HG03571 (cell line): ENCODE measurements around the gene VRK3.
"Not testable (repeated sequence)": the region's sequence is repeated elsewhere in the genome, so short reads cannot be mapped to it uniquely, and the experiment has no call there.

Experiments used
- ATAC-seq: cut with Tn5 transposase; IDR thresholded peaks from one replicate; pipeline ENCODE4 v1.9.1; 2021; ENCODE audit not compliant: unreplicated experiment

Gene VRK3

GRCh38 chr19:49988433-49988832 lies 36.7 kb downstream of the VRK3 start:
- ATAC-seq = no peak

- ATAC-seq = no peak
Measured at GRCh38 chr19:49988007-49988406, 37.2 kb downstream of the VRK3 start.

- no peak for ATAC-seq
Measured at GRCh38 chr19:49987159-49987698, 37.9 kb downstream of the VRK3 start.

- ATAC-seq = no peak
Measured at GRCh38 chr19:49986354-49986753, 38.8 kb downstream of the VRK3 start.

- ATAC-seq = no peak
Measured at GRCh38 chr19:49985871-49986270, 39.3 kb downstream of the VRK3 start.

GRCh38 chr19:49984491-49984890 lies 40.7 kb downstream of the VRK3 start:
- no peak for ATAC-seq

- ATAC-seq = no peak
Measured at GRCh38 chr19:49983645-49984229, 41.4 kb downstream of the VRK3 start.

GRCh38 chr19:49981603-49982593 lies 43.3 kb downstream of the VRK3 start:
- ATAC-seq = no peak

GRCh38 chr19:49978324-49978723 lies 46.8 kb downstream of the VRK3 start:
- ATAC-seq = no peak

- ATAC-seq = no peak
Measured at GRCh38 chr19:49977881-49978280, 47.3 kb downstream of the VRK3 start.

GRCh38 chr19:49977076-49977475 lies 48.1 kb downstream of the VRK3 start:
- ATAC-seq = no peak

- no peak for ATAC-seq
Measured at GRCh38 chr19:49976496-49976895, 48.7 kb downstream of the VRK3 start.

- ATAC-seq = no peak
Measured at GRCh38 chr19:49975051-49975450, 50.1 kb downstream of the VRK3 start.

GRCh38 chr19:49973987-49974386 lies 51.2 kb downstream of the VRK3 start:
- ATAC-seq = no peak

- no peak for ATAC-seq
Measured at GRCh38 chr19:49972841-49973240, 52.3 kb downstream of the VRK3 start.

- ATAC-seq = no peak
Measured at GRCh38 chr19:49971991-49972411, 53.2 kb downstream of the VRK3 start.

GRCh38 chr19:49969355-49969754 lies 55.8 kb downstream of the VRK3 start:
- not testable (repeated sequence) for ATAC-seq

- no peak for ATAC-seq
Measured at GRCh38 chr19:49968279-49968922, 56.8 kb downstream of the VRK3 start.

GRCh38 chr19:49960980-49961379 lies 64.2 kb downstream of the VRK3 start, which contains the start of gene SIGLEC11:
TSS of gene SIGLEC11 (minus strand) at chr19:49961172. CDS start at chr19:49961081, 91 bp downstream.
- not testable (repeated sequence) for ATAC-seq

GRCh38 chr19:49959892-49960291 lies 65.3 kb downstream of the VRK3 start:
- not testable (repeated sequence) for ATAC-seq

GRCh38 chr19:49958596-49958995 lies 66.6 kb downstream of the VRK3 start:
- ATAC-seq = not testable (repeated sequence)
